Testis (tissue), 3 donors: ENCODE measurements around the gene HPN. TPM values are rescaled to one million over a fixed set of nuclear protein-coding genes. Genes with fewer than 3 reads are reported as not detected.

Experiments used
- DNase-seq: peaks from one replicate; pipeline ENCODE4 v3.0.0-alpha.2; 2019
- H3K27ac ChIP-seq, 2 donors: fragments of 200-600 bp; sonication (generic); one replicate each; pipeline ENCODE4 v1.5.1; 2019
- H3K27me3 ChIP-seq: fragments of 200-600 bp; sonication (generic); one replicate; pipeline ENCODE4 v1.5.1; 2019
- H3K36me3 ChIP-seq: fragments of 200-600 bp; sonication (generic); one replicate; pipeline ENCODE4 v1.5.1; 2017; ENCODE audit warnings: low read depth; ENCODE audit errors: missing control alignments
- H3K4me1 ChIP-seq: fragments of 200-600 bp; sonication (generic); one replicate; pipeline ENCODE4 v1.5.1; 2019
- H3K4me3 ChIP-seq, 2 donors: fragments of 200-600 bp; sonication (generic); one replicate each; pipeline ENCODE4 v1.5.1; 2017 to 2019
- H3K9me3 ChIP-seq: fragments of 200-600 bp; sonication (generic); one replicate; pipeline ENCODE4 v1.5.1; 2017
- CTCF ChIP-seq, 3 experiments: fragments of 450-650 bp in 2 of 3; fragments of 200-600 bp in 1 of 3; sonication (generic) in 1 of 3; IDR thresholded peaks; one replicate each; pipeline ENCODE4 v1.5.1; 2016 to 2019; ENCODE audit warnings: antibody characterized with exemption in 3 of 3, mild to moderate bottlenecking in 2 of 3, moderate library complexity in 1 of 3
- POLR2A ChIP-seq: fragments of 450-650 bp; IDR thresholded peaks from one replicate; pipeline ENCODE4 v1.6.1; 2017; ENCODE audit warnings: antibody characterized with exemption, mild to moderate bottlenecking, moderate library complexity
- WGBS, 2 donors: methylation state at CpG; one replicate each; pipeline ENCODE4 v1.1.5; 2018; 5-methylcytosine and 5-hydroxymethylcytosine counted together
- intact Hi-C: fragments of 100-400 bp; cut with DNase I; formaldehyde crosslinking; loops from one replicate; pipeline ENCODE4 v1.15.1; 2023; ENCODE audit warnings: low total_unique reads
- polyA plus RNA-seq: library from polyadenylated mRNA; stranded (reverse); fragments of 350-450 nt; fragmentation: Illumina TruSeq; extraction: RNeasy Lipid Tissue Mini Kit (QIAGEN cat#74804); gene quantifications from one replicate; pipeline ENCODE4 v1.2.3, GENCODE V29; 2014; ENCODE audit warnings: low read depth, low replicate concordance; ENCODE audit not compliant: insufficient read depth
- total RNA-seq, 2 donors: library from RNA; depleted of rRNA; stranded (reverse); fragments of >200 nt; gene quantifications; one replicate each; pipeline ENCODE4 v1.2.3, GENCODE V29; 2016

HPN gene
- total and polyA plus RNA-seq, 3 donors from 2014 or later, result 0.79 to 8.2 (median 1.7) TPM

GRCh38 chr19:35105411-35106290 lies 64.1 kb downstream of the HPN start:
- no peak for DNase-seq
- WGBS, 2 donors, result 88 to 91% methylated on average over 30 of the region's 30 CpGs
- Histone ChIP-seq H3K4me1 (no peaks in the 10 kb centered on the region), H3K9me3 (no peaks in the 10 kb centered on the region), H3K27me3 (no peaks in the 10 kb centered on the region), H3K27ac (no peak overlapping the region), H3K36me3 (no peaks in the 10 kb centered on the region), H3K4me3 (no peak overlapping the region)
- TF ChIP-seq POLR2A (no peak), CTCF (IDR thresholded peaks at IDR 0.05) (no peak)
- intact Hi-C loops, result no loop called here

- Histone ChIP-seq H3K9me3 (no peaks in the 10 kb centered on the region), H3K36me3 (no peaks in the 10 kb centered on the region), H3K4me1 (no peaks in the 10 kb centered on the region), H3K4me3 (no peak overlapping the region), H3K27ac (no peak overlapping the region), H3K27me3 (no peaks in the 10 kb centered on the region)
- intact Hi-C loops, result no loop called here
- TF ChIP-seq POLR2A, result no peak
- TF ChIP-seq CTCF (IDR thresholded peaks at IDR 0.05), result no peak
- 85 to 95% methylated on average over 4 to 9 of the region's 9 CpGs for WGBS, 2 donors
- no peak for DNase-seq
Measured at GRCh38 chr19:35106291-35106583, 64.7 kb downstream of the HPN start.

- Histone ChIP-seq H3K27me3 (no peaks in the 10 kb centered on the region), H3K9me3 (no peaks in the 10 kb centered on the region), H3K4me1 (no peaks in the 10 kb centered on the region), H3K27ac (no peak overlapping the region), H3K4me3 (no peak overlapping the region), H3K36me3 (no peaks in the 10 kb centered on the region)
- TF ChIP-seq CTCF (IDR thresholded peaks at IDR 0.05) (no peak), POLR2A (no peak)
- intact Hi-C loops, result no loop called here
- 49 to 91% methylated on average over 1 to 2 of the region's 2 CpGs for WGBS, 2 donors
- DNase-seq, result no peak
Measured at GRCh38 chr19:35106898-35107541, 65.5 kb downstream of the HPN start.

- Histone ChIP-seq H3K4me3 (no peak overlapping the region), H3K36me3 (no peaks in the 10 kb centered on the region), H3K4me1 (no peaks in the 10 kb centered on the region), H3K27me3 (no peaks in the 10 kb centered on the region), H3K27ac (no peak overlapping the region), H3K9me3 (no peaks in the 10 kb centered on the region)
- TF ChIP-seq POLR2A (no peak), CTCF (IDR thresholded peaks at IDR 0.05) (no peak)
- WGBS, 2 donors, result 37 to 60% methylated on average over 5 of the region's 5 CpGs
- intact Hi-C loops, result no loop called here
- no peak for DNase-seq
Measured at GRCh38 chr19:35107545-35107944, 66.0 kb downstream of the HPN start.
